GM20000 (cell line): ENCODE data around the gene DLG2.

Source experiments
- DNase-seq: peaks from one replicate; pipeline ENCODE4 v3.0.0; 2012; ENCODE audit warnings: low spot score
- TF ChIP-seq, protein P1 (sequence below): IDR thresholded peaks from 2 replicates; pipeline ENCODE4 v1.5.1; 2012; ENCODE audit warnings: mild to moderate bottlenecking, control low read depth; ENCODE audit errors: extremely low read depth, missing control alignments

The DLG2 gene

GRCh38 chr11:85171648-85172257 is 455.4 kb downstream of the DLG2 start:
- no peak for DNase-seq
- TF ChIP-seq, protein P1, sequence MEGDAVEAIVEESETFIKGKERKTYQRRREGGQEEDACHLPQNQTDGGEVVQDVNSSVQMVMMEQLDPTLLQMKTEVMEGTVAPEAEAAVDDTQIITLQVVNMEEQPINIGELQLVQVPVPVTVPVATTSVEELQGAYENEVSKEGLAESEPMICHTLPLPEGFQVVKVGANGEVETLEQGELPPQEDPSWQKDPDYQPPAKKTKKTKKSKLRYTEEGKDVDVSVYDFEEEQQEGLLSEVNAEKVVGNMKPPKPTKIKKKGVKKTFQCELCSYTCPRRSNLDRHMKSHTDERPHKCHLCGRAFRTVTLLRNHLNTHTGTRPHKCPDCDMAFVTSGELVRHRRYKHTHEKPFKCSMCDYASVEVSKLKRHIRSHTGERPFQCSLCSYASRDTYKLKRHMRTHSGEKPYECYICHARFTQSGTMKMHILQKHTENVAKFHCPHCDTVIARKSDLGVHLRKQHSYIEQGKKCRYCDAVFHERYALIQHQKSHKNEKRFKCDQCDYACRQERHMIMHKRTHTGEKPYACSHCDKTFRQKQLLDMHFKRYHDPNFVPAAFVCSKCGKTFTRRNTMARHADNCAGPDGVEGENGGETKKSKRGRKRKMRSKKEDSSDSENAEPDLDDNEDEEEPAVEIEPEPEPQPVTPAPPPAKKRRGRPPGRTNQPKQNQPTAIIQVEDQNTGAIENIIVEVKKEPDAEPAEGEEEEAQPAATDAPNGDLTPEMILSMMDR, result no peak

GRCh38 chr11:85170184-85170583 is 457.0 kb downstream of the DLG2 start:
- TF ChIP-seq, protein P1, result no peak
- no peak for DNase-seq

DNA sequence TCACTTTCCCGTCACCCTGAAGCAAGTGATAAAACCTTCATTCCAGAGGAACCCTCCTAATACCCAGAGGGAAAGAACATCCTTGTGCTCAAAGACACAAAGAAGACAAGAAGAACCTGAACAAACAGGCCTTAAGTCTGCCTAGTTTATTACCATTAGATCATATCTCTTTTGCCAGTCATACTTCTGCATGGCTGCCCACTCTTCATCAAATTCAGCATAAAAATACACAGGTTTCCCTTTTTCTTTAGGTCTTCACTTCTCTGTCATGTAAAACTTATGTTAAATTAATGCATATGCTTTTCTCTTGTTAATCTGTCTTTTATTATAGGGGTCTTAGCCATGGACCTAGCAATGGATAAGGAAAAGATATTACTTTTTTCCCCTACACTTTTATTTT is 459.7 kb downstream of the DLG2 start:
- no peak for DNase-seq
- TF ChIP-seq, protein P1, result no peak

DNA sequence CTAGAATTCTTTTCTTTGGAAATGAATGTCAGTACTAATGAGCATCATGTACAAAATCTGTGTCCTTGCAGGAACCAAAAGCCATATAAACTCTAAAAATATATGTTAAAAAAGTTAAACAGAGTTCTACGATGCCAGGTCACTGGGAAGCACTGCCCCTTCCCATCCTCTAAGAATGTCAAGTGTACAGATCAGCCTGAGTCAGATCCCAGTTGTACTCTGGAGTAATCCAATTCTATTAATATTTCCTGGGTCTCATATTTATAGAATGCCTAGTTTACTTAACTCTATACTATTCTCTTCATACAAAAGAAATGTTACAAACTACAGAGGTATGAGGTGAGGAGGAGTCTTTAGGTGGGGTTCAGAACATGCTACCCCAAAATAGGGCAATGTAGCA is 460.1 kb downstream of the DLG2 start:
- DNase-seq, result no peak
- TF ChIP-seq, protein P1, result no peak

DNA sequence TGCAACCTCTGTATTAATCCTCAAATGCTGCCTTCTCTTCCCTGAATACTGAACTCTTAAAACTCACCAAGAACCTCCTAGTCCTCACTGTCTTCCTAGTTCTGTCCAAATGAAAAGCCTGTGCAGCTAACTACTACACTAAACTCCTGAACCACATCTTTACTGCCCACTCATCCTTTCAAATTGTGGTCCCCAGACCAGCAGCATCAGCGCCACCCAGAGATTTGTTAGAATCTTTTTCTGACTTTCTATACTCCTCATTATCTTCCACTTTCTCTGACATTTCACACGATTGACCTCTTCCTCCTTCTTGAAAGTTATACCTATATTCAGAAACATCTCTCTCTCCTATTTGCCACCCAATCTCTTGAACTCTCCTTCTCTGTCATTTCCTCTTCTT is 461.3 kb downstream of the DLG2 start:
- DNase-seq, result no peak
- TF ChIP-seq, protein P1, result no peak

GRCh38 chr11:85164743-85165142 is 462.4 kb downstream of the DLG2 start:
- no peak for DNase-seq
- TF ChIP-seq, protein P1, result no peak

DNA sequence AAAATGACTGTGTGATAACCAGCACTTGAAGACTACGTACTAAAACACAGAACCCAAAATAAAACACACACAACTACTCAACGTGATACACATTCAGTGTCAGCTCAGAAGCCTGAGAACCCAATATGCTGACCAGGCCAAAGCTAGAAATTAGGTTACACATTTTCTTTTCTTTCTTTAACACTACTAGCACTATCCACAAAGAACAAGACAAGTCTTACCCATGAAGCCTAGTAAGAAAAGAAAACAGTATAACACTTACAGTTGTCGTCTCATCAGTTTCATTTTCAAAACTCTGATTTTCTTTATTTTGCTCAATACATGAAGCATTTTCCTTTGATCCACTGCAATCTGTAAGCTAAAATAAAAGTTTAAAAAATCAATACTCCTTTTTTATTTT is 472.9 kb downstream of the DLG2 start:
- DNase-seq, result no peak
- TF ChIP-seq, protein P1, result no peak
